Posterior cingulate gyrus (tissue), 11 donors: Measurements from ENCODE around the gene CPSF4.

ENCODE experiments used
- DNase-seq, 10 donors: peaks; one replicate each; pipeline versions ENCODE4 v3.0.0 to v3.0.0-alpha.2; 2020 to 2021; ENCODE audit warnings: mixed read lengths in 3 of 10
- intact Hi-C: fragments of 100-400 bp; cut with DNase I; formaldehyde crosslinking; loops from one replicate; pipeline ENCODE4 v1.15.1; 2023

CPSF4 gene

GRCh38 chr7:99438573-99439480 is at the start of gene CPSF4, which contains the start of gene PTCD1:
Gene CPSF4 (plus strand): TSS chr7:99438943. CDS start chr7:99439083, 140 bp downstream.
Gene PTCD1 (minus strand): TSS chr7:99438798. CDS start chr7:99435242, 3,556 bp downstream.
- peak; percentile 92 to 99 (median 97) for DNase-seq
- intact Hi-C loops, result loop anchor here (1.0 kb wide), 2 partner anchors 27 to 31 kb away; partner anchors contain the start of genes ATP5MF, BUD31 and PDAP1

GRCh38 chr7:99389772-99390171 is 49.0 kb upstream of the CPSF4 start:
- intact Hi-C loops, result no loop called here
- DNase-seq, result peak in 1 of 10 donors; percentile 37

- DNase-seq, result peak in 1 of 10 donors; percentile 64
- intact Hi-C loops, result no loop called here
Observed at GRCh38 chr7:99390941-99391602, 47.7 kb upstream of the CPSF4 start.

- no peak for DNase-seq
- intact Hi-C loops, result no loop called here
Observed at GRCh38 chr7:99392046-99392445, 46.7 kb upstream of the CPSF4 start.

- DNase-seq, result peak; percentile 27 to 95 (median 66)
- intact Hi-C loops, result no loop called here
Observed at GRCh38 chr7:99392659-99393354, 45.9 kb upstream of the CPSF4 start.

GRCh38 chr7:99393355-99394187 is 45.2 kb upstream of the CPSF4 start:
- DNase-seq, result peak in 5 of 10 donors; percentile 43 to 92 (median 57)
- intact Hi-C loops, result no loop called here

- intact Hi-C loops, result no loop called here
- DNase-seq, result no peak
Observed at GRCh38 chr7:99394188-99394502, 44.6 kb upstream of the CPSF4 start.

- intact Hi-C loops, result no loop called here
- DNase-seq, result no peak
Observed at GRCh38 chr7:99395616-99396327, 43.0 kb upstream of the CPSF4 start.

- intact Hi-C loops, result no loop called here
- DNase-seq, result no peak
Observed at GRCh38 chr7:99396418-99397296, 42.1 kb upstream of the CPSF4 start.

GRCh38 chr7:99397297-99397983 is 41.3 kb upstream of the CPSF4 start:
- DNase-seq, result no peak
- intact Hi-C loops, result no loop called here

GRCh38 chr7:99398891-99399445 is 39.8 kb upstream of the CPSF4 start:
- intact Hi-C loops, result no loop called here
- no peak for DNase-seq

GRCh38 chr7:99399597-99399996 is 39.1 kb upstream of the CPSF4 start:
- DNase-seq, result no peak
- intact Hi-C loops, result no loop called here

GRCh38 chr7:99402854-99403253 is 35.9 kb upstream of the CPSF4 start:
- DNase-seq, result no peak
- intact Hi-C loops, result loop anchor here (10.0 kb wide), 1 partner anchor 78 kb away; the partner anchor contains the start of gene ARPC1A

GRCh38 chr7:99403764-99404163 is 35.0 kb upstream of the CPSF4 start:
- no peak for DNase-seq
- intact Hi-C loops, result loop anchor here (10.0 kb wide), 1 partner anchor 79 kb away; the partner anchor contains the start of gene ARPC1A

GRCh38 chr7:99404235-99404976 is 34.3 kb upstream of the CPSF4 start:
- DNase-seq, result no peak
- intact Hi-C loops, result loop anchor here (10.0 kb wide), 1 partner anchor 80 kb away; the partner anchor contains the start of gene ARPC1A

GRCh38 chr7:99404977-99405320 is 33.8 kb upstream of the CPSF4 start:
- intact Hi-C loops, result loop anchor here (10.0 kb wide), 1 partner anchor 80 kb away; the partner anchor contains the start of gene ARPC1A
- DNase-seq, result no peak

GRCh38 chr7:99406557-99406956 is 32.2 kb upstream of the CPSF4 start:
- intact Hi-C loops, result loop anchor here (10.0 kb wide), 1 partner anchor 82 kb away; the partner anchor contains the start of gene ARPC1A
- DNase-seq, result no peak
